Measurements from ENCODE around the gene HMX1. TPM values are rescaled to one million over a fixed set of nuclear protein-coding genes. Genes with fewer than 3 reads are reported as not detected.

Gene HMX1
- total RNA-seq, 4 donors from 2014 or later = 0.19 TPM; not detected in 3

DNA sequence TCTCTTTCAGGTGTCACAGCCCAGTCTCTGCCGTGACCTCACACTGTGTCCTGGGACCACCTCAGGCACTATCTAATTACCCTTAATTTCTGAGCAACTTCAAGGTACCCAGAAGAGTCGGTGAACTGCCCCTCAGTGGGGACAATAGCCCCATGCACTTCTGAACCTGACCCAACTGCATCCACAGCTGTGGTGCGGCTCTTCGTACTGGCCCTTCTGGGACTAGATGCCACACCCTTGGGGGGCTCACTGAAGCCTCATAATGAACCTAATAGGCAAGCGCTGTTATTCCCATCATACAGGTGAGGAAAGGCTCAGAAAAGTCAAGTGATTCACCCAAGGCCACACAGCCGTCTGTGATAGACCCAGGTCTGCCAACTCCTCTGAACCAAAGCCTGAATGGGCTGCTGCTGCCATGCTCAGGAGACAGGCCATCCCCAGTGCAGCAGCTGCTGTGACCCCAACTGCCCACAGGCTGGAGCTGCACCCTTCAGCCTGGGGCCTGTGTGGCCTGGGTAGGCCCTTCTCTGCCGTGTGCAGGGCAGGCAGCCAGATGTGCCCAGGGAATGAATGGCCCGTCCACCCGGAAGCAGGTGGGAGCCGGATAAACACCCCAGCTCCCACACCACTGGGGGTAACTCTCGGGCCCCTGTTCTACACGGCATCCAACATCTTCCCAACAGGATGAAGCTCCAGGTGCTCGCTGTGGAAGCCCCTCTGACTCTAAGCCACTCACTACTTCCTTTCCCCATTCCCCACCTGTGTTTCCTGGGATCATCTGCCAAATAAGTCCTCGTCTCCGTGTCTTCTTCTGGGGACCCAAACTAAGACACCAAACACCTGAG, 35.9 kb downstream of the HMX1 start:
- Histone ChIP-seq H3K27me3 (peaks cover 0 to 71% (median 0%) of the 10 kb centered on the region in 4 donors), H3K4me1 (no peaks in the 10 kb centered on the region), H3K9me3 (no peaks in the 10 kb centered on the region), H3K27ac (no peak overlapping the region), H3K4me3 (no peak overlapping the region), H3K36me3 (no peaks in the 10 kb centered on the region)
- no peak for TF ChIP-seq POLR2A (IDR thresholded peaks at IDR 0.05)
- TF ChIP-seq, protein P1, sequence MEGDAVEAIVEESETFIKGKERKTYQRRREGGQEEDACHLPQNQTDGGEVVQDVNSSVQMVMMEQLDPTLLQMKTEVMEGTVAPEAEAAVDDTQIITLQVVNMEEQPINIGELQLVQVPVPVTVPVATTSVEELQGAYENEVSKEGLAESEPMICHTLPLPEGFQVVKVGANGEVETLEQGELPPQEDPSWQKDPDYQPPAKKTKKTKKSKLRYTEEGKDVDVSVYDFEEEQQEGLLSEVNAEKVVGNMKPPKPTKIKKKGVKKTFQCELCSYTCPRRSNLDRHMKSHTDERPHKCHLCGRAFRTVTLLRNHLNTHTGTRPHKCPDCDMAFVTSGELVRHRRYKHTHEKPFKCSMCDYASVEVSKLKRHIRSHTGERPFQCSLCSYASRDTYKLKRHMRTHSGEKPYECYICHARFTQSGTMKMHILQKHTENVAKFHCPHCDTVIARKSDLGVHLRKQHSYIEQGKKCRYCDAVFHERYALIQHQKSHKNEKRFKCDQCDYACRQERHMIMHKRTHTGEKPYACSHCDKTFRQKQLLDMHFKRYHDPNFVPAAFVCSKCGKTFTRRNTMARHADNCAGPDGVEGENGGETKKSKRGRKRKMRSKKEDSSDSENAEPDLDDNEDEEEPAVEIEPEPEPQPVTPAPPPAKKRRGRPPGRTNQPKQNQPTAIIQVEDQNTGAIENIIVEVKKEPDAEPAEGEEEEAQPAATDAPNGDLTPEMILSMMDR (IDR thresholded peaks at IDR 0.05) = no peak
- intact Hi-C loops (cut with DNase I) = no loop called here
- 78 to 83% methylated on average over 9 of the region's 15 CpGs for WGBS, 2 donors
- DNase-seq = no peak

DNA sequence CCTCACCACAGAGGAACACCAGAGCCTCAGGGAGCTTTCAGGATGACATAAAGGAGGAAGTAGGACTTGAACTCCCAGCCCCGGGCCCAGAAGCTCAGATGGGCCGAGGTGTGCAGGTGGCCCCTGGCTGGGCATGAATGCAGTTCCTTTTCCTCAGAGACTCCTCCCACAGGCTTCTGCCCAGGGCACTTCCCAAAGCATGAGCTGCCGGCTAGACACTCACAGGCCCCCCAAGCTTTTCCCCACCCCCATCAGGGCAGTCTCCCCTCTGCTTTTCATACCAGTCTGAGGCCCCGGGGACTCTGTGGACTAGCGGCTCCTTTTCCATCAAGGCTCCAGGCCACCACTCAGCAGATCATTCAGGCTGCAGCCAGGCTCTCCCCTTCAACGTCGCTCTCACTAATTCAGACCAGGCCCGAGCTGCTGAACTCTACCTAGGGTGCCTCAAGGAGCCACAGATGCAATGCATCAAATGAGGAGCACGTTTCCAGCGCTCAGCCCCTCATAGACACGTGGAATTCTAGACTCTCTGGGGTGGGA, 36.9 kb downstream of the HMX1 start:
- DNase-seq = no peak
- no peak overlapping the region for H3K4me3 ChIP-seq
- H3K27ac ChIP-seq = no peak overlapping the region
- intact Hi-C loops (cut with DNase I) = no loop called here
- H3K4me1 ChIP-seq = no peaks in the 10 kb centered on the region
- no peaks in the 10 kb centered on the region for H3K9me3 ChIP-seq
- H3K36me3 ChIP-seq = no peaks in the 10 kb centered on the region
- WGBS, 2 donors = 51 to 54% methylated on average over 9 of the region's 11 CpGs
- peaks cover 0 to 69% (median 0%) of the 10 kb centered on the region in 4 donors for H3K27me3 ChIP-seq
- no peak for TF ChIP-seq POLR2A (IDR thresholded peaks at IDR 0.05)
- TF ChIP-seq, protein P1 (IDR thresholded peaks at IDR 0.05) = no peak

DNA sequence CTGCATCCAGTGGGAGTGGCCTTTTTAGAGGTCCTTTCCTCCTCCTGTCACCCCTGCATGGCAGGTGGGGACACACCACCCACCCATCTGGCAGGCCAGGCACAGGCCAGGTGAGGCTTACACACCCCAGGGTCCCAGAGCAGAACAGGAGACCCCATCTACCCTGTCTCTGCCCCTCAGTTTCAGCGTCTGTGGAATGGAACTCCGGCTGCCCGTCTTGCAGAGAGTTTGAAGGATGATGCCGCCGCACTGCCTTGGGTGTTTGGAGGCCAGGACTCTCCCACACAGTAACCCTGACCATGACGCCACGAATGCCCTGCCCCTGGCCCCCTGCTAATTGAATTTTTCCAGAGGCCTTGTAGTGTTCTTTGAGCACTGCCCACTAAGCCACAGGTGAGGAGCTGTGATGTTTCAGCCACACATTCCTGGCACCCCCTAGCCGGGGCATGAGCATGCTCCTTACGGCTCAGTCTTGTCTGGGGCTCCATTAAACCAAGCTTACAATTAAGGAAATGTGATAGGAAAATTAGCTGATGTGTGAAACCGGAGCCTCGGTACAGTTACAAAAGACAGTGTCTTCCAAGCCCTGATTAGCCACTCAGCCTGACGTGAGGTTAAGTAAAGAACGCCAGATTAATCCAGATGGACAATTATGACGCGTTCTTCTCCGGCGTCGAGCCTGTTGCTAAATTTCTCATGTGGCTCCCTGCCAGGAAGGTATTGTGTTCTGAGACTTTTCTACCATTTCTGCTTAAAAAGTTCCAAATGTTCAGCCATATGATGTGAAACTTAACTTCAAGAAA, 39.3 kb downstream of the HMX1 start:
- TF ChIP-seq POLR2A (IDR thresholded peaks at IDR 0.05) = no peak
- TF ChIP-seq, protein P1 (IDR thresholded peaks at IDR 0.05) = no peak
- H3K4me1 ChIP-seq = no peaks in the 10 kb centered on the region
- H3K27me3 ChIP-seq = peaks cover 0 to 64% (median 0%) of the 10 kb centered on the region in 4 donors
- H3K4me3 ChIP-seq = no peak overlapping the region
- H3K27ac ChIP-seq = no peak overlapping the region
- no peaks in the 10 kb centered on the region for H3K9me3 ChIP-seq
- intact Hi-C loops (cut with DNase I) = no loop called here
- no peak for DNase-seq
- 38 to 56% methylated on average over 13 to 15 of the region's 18 CpGs for WGBS, 2 donors
- no peaks in the 10 kb centered on the region for H3K36me3 ChIP-seq

DNA sequence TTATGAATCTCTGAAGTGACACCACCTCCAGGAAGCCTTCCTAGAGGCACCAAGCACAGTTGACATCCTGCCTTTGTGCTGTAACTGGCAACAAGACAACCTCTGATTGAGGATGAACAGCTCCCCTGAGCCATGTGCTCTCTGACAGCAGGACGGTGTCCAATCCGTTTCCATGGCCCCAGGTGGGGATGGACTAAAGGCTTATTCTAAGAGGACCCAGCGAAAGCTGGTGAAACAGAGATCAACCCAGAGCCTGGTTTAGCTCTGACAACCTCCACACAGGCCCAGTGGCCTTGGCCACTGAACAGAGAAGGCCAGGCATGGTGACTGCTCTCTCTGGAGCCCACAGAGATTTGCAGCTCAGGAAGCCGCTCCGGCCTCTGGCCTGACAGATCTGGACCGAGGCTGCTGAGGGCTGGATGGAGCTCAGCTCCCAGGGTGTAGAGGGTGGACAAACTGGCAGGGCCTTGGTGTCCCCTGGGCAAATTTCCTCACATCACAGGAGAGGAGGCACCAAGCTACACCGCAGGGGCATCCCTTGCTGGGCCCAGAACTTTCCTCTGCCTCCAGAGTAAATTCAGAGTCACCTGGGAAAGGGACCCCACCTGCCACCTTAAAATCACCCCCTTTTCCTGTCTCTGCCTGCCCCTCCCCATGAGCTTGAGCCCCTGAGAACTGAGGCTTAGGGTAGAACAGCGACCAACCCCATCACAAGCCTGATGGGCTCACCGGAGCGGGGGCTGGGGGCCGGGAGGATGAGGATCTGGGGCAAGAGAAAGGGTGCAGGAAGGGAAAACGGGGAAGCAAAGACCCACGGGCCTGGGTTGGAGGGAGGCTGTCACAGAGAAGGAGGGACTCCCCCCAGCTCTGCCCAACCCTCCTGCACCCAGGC, 40.2 kb downstream of the HMX1 start:
- H3K27me3 ChIP-seq = peaks cover 0 to 56% (median 0%) of the 10 kb centered on the region in 4 donors
- DNase-seq = no peak
- TF ChIP-seq POLR2A (IDR thresholded peaks at IDR 0.05) = no peak
- TF ChIP-seq, protein P1 (IDR thresholded peaks at IDR 0.05) = no peak
- no peaks in the 10 kb centered on the region for H3K4me1 ChIP-seq
- no peaks in the 10 kb centered on the region for H3K9me3 ChIP-seq
- no peaks in the 10 kb centered on the region for H3K36me3 ChIP-seq
- no peak overlapping the region for H3K27ac ChIP-seq
- no peak overlapping the region for H3K4me3 ChIP-seq
- intact Hi-C loops (cut with DNase I) = no loop called here
- 61 to 100% methylated on average over 1 to 8 of the region's 13 CpGs for WGBS, 2 donors
